ENCODE results near the gene MCM5.
A peak's percentile ranks its signal among the peaks of the same experiment; 100 is the strongest.

MCM5 gene

DNA sequence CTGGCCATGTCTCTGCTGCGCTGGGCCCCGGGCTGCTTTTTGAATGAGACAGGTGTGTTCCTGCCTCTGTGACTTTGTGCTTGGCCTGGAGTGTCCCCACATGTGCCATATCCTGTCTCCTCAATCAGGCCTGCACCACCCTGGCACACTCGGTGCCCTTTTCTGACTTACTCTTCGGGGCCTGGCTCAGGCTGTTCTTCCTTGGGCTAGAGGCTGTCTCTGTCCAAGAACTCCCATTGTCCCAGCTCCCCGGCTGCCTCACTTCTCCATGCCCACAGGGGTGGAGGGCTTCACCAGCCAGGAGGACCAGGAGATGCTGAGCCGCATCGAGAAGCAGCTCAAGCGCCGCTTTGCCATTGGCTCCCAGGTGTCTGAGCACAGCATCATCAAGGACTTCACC lies 23.0 kb downstream of the MCM5 start:
- no peak overlapping the region for H3K4me3 ChIP-seq (replicated peaks; ENCODE audit: low read depth, low read length)
- no peak for DNase-seq (ENCODE audit: extremely low read depth, low read depth)
- TF ChIP-seq, protein P1, sequence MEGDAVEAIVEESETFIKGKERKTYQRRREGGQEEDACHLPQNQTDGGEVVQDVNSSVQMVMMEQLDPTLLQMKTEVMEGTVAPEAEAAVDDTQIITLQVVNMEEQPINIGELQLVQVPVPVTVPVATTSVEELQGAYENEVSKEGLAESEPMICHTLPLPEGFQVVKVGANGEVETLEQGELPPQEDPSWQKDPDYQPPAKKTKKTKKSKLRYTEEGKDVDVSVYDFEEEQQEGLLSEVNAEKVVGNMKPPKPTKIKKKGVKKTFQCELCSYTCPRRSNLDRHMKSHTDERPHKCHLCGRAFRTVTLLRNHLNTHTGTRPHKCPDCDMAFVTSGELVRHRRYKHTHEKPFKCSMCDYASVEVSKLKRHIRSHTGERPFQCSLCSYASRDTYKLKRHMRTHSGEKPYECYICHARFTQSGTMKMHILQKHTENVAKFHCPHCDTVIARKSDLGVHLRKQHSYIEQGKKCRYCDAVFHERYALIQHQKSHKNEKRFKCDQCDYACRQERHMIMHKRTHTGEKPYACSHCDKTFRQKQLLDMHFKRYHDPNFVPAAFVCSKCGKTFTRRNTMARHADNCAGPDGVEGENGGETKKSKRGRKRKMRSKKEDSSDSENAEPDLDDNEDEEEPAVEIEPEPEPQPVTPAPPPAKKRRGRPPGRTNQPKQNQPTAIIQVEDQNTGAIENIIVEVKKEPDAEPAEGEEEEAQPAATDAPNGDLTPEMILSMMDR (IDR thresholded peaks at IDR 0.05; ENCODE audit: low read depth, low read length, missing control alignments), result no peak

- DNase-seq (ENCODE audit: extremely low read depth, low read depth), result no peak
- TF ChIP-seq, protein P1 (IDR thresholded peaks at IDR 0.05; ENCODE audit: low read depth, low read length, missing control alignments), result no peak
- H3K4me3 ChIP-seq (replicated peaks; ENCODE audit: low read depth, low read length), result no peak overlapping the region
Measured at GRCh38 chr22:35424081-35424480, 24.1 kb downstream of the MCM5 start.

GRCh38 chr22:35424761-35425160 lies 24.8 kb downstream of the MCM5 start:
- TF ChIP-seq, protein P1 (IDR thresholded peaks at IDR 0.05; ENCODE audit: low read depth, low read length, missing control alignments), result no peak
- no peak overlapping the region for H3K4me3 ChIP-seq (replicated peaks; ENCODE audit: low read depth, low read length)
- no peak for DNase-seq (ENCODE audit: extremely low read depth, low read depth)

GRCh38 chr22:35425546-35425945 lies 25.6 kb downstream of the MCM5 start:
- H3K4me3 ChIP-seq (replicated peaks; ENCODE audit: low read depth, low read length), result no peak overlapping the region
- TF ChIP-seq, protein P1 (IDR thresholded peaks at IDR 0.05; ENCODE audit: low read depth, low read length, missing control alignments), result no peak
- no peak for DNase-seq (ENCODE audit: extremely low read depth, low read depth)

DNA sequence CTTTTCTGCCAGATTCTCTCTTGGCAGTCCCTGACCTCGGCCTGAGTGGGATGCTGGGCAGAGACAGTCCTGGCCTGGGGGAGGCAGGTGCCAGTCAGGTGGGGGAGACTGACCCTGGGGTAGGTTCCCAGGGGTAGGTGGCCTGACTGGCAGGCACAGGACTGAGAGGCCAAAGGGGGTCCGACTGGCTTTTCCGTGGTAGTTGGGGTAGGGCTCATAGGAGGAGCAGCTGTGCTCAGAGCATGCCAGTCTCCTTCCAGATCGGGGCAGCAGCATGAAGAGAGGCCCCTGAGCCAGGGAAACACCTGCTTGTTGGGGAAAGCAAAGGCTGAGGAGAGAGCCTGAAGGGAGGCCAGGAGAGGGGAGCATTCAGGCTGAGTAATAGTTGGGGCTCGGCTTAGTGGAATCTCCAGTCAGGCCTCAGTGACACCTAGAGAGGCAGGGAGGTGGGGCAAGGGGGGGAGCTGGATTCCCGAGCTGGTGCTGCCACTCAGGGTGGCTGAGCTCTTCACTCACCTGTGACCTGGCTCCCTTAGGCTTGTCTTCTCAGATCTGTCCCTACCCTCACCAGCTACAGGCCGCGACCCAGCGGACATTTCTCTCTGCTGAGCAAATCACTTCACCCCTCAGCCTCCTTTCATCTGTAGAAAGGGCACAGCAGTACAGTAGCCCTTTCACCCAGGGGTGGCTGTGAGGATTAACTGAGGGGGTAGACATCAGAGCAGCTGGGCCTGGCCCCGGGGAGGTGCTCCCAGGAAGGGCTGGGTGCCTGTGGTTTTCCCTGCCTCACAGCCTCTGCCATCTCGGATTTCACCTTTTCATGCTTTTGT lies 26.2 kb downstream of the MCM5 start:
- H3K4me3 ChIP-seq (replicated peaks; ENCODE audit: low read depth, low read length), result no peak overlapping the region
- DNase-seq (ENCODE audit: extremely low read depth, low read depth), result no peak
- TF ChIP-seq, protein P1 (IDR thresholded peaks at IDR 0.05; ENCODE audit: low read depth, low read length, missing control alignments), result no peak

DNA sequence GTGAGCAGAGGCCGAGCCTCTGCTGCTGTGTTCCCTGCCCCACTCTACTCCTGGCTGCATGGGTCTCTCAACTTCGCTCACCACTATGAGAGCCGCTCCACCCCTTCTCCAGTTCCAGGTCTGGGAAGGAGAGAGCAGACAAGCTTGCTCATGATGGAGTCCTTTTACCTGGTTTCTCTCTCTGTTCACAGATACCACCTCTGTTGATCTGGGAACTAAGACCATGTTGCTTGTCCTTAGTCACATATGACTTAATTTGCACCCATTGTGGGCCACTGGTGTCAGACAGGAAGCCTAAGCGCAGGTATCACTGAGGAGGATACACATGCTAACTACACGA lies 26.8 kb downstream of the MCM5 start:
- TF ChIP-seq, protein P1 (IDR thresholded peaks at IDR 0.05; ENCODE audit: low read depth, low read length, missing control alignments), result no peak
- no peak for DNase-seq (ENCODE audit: extremely low read depth, low read depth)
- H3K4me3 ChIP-seq (replicated peaks; ENCODE audit: low read depth, low read length), result no peak overlapping the region

- no peak overlapping the region for H3K4me3 ChIP-seq (replicated peaks; ENCODE audit: low read depth, low read length)
- TF ChIP-seq, protein P1 (IDR thresholded peaks at IDR 0.05; ENCODE audit: low read depth, low read length, missing control alignments), result peak; percentile 96
- DNase-seq (ENCODE audit: extremely low read depth, low read depth), result peak; percentile 63
Measured at GRCh38 chr22:35430897-35431322, 31.0 kb downstream of the MCM5 start.

Measured in HFF-Myc (cell line).